GM12874 (cell line): Measurements from ENCODE around the gene ULBP3.

ENCODE experiments used
- TF ChIP-seq, protein P1 (sequence below): IDR thresholded peaks from 2 replicates; pipeline ENCODE4 v1.5.1; 2011; ENCODE audit warnings: low read depth, mild to moderate bottlenecking, control low read depth, low read length, moderate library complexity; ENCODE audit not compliant: insufficient read depth

ULBP3 gene

DNA sequence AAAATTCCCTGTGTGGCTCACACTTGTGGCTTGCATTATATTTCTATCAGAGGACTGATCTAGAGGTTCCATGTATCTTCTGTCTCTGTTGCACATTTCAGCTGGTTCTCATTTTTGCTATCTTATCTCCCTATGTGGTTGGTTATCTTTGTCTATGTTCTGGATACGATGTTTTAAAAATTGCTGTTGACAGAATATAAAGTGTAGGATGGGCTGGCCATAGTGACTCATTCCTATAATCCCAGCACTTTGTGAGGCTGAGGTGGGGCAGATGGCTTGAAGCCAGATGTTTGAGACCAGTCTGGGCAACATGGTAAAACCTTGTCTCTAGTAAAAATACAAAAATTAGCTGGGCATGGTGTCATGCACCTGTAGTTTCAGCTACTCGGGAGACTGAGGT, 9.9 kb upstream of the ULBP3 start:
- TF ChIP-seq, protein P1, sequence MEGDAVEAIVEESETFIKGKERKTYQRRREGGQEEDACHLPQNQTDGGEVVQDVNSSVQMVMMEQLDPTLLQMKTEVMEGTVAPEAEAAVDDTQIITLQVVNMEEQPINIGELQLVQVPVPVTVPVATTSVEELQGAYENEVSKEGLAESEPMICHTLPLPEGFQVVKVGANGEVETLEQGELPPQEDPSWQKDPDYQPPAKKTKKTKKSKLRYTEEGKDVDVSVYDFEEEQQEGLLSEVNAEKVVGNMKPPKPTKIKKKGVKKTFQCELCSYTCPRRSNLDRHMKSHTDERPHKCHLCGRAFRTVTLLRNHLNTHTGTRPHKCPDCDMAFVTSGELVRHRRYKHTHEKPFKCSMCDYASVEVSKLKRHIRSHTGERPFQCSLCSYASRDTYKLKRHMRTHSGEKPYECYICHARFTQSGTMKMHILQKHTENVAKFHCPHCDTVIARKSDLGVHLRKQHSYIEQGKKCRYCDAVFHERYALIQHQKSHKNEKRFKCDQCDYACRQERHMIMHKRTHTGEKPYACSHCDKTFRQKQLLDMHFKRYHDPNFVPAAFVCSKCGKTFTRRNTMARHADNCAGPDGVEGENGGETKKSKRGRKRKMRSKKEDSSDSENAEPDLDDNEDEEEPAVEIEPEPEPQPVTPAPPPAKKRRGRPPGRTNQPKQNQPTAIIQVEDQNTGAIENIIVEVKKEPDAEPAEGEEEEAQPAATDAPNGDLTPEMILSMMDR = no peak

DNA sequence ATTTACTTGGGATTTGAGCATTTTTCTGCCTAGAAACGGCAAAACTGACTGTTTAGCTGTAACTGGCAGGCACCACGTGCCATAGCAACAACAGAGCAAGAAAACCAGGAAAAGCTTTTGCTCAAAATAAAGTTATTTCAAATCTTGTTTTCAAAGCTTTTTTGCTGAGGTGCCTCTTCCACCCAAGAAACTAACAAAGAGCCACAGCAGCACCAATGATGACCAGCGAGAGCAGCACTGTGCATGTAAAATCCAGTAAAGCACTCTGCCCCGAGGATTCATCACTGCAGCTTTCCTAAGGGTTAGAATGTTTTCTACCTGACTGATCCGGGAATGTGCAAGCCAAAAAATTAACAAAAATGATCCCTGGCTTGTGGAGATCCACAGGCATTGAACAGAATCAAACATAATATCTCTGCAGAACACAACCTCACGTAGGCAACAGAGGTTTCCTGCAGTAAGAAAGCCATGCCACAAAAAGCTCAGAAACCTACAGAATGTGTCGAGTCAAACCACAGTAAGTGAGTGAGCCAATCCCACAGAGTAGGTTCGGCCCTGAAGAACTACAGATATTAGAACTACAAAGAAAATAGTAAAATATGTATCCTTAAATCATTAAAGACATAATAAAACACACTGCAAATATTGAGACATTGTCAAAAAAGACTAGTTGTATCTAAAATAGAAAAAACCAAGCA, 7.4 kb upstream of the ULBP3 start:
- TF ChIP-seq, protein P1 = no peak

GRCh38 chr6:150075034-150075421, 6.1 kb upstream of the ULBP3 start:
- TF ChIP-seq, protein P1 = no peak

DNA sequence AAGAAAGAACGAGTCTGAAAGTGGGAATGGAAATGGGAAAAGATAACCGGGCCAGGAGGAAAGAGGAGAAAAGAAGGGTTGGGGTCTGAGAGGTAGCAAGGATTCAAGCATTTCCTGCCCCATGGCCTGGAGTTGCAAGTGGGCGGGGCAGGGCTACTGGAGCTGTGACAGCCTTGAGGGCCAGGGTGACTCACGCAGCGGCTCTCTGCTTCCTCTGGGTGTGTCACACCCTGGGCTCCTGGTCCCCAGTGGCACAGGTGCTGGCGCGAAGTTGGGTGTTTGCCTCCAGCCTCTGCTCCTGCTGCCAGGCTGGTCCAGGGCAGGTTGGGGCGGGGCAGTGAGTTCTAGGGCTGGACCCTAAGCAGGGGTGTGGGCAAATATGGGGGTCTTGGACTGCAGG, 3.3 kb upstream of the ULBP3 start:
- TF ChIP-seq, protein P1 = no peak

DNA sequence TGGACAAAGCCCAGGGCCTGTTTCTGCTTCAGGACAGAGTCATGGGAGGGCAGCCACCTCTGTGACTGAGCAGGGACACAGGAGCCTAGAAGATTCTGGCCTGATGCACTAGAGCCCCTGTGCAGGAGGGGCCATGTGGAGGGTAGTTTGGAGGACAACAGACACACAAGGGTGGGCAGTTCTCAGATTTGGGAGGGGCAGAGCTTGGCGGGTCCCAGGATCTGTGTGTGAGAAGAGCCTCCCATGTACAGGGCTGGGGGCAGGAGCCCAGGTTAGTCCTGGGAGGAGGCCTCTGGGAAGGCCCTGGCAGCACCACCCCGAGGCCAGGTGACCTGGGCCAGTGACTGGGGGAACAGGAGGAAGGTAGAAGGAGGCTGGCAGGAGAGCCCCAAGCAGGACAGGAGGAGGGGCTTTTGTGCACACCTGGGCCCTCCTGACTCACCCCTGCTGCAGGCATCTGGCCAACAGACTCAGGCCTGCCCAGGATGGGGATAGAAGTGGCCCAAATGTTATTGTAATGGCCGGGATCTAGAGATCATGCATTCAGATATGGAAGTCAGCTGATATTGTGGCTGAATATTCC, 1.4 kb upstream of the ULBP3 start:
- TF ChIP-seq, protein P1 = no peak

DNA sequence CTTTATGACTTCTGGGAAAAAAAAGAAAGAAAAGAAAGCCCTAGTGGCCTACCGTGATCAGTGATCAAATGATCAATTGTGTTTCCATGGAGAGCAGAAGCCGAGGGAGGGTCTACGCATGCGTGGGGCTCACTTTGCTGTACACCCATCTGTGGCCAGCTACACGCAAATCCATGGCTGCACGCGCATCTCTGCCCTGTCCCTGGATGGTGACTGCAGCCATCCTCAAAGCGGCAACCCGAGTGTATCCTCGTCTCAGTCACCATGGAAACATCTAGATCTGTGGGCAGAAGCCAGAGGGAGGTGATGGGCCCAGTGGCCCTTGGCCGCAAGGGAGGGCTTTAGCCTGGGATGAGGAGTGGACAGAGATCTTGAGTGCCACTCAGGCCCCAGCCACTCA, 785 bp upstream of the ULBP3 start:
- TF ChIP-seq, protein P1 = no peak

- TF ChIP-seq, protein P1 = no peak
Observed at GRCh38 chr6:150068151-150068550, 770 bp downstream of the ULBP3 start.
